GM19193 (cell line): ENCODE results near the gene STX8.

Source experiments
- POLR2A ChIP-seq: IDR thresholded peaks from 4 replicates; pipeline ENCODE4 v1.6.1; 2011; ENCODE audit not compliant: insufficient read depth, insufficient read length; ENCODE audit errors: extremely low read depth

The STX8 gene

GRCh38 chr17:9432934-9433421, 142.6 kb downstream of the STX8 start:
- no peak for TF ChIP-seq POLR2A

GRCh38 chr17:9432134-9432885, 143.3 kb downstream of the STX8 start:
- no peak for TF ChIP-seq POLR2A

GRCh38 chr17:9431620-9432019, 144.0 kb downstream of the STX8 start:
- TF ChIP-seq POLR2A, result no peak

- TF ChIP-seq POLR2A, result no peak
Measured at GRCh38 chr17:9427465-9428315, 147.9 kb downstream of the STX8 start.

GRCh38 chr17:9424071-9424640, 151.5 kb downstream of the STX8 start:
- no peak for TF ChIP-seq POLR2A

GRCh38 chr17:9421525-9421924, 154.1 kb downstream of the STX8 start:
- TF ChIP-seq POLR2A, result no peak

- TF ChIP-seq POLR2A, result no peak
Measured at GRCh38 chr17:9419932-9420453, 155.6 kb downstream of the STX8 start.

GRCh38 chr17:9414471-9414870, 161.1 kb downstream of the STX8 start:
- no peak for TF ChIP-seq POLR2A

GRCh38 chr17:9410737-9411136, 164.9 kb downstream of the STX8 start:
- TF ChIP-seq POLR2A, result no peak

- no peak for TF ChIP-seq POLR2A
Measured at GRCh38 chr17:9410301-9410700, 165.3 kb downstream of the STX8 start.

GRCh38 chr17:9409878-9410277, 165.7 kb downstream of the STX8 start:
- TF ChIP-seq POLR2A, result no peak

- TF ChIP-seq POLR2A, result no peak
Measured at GRCh38 chr17:9408868-9409829, 166.5 kb downstream of the STX8 start.

GRCh38 chr17:9408381-9408780, 167.2 kb downstream of the STX8 start:
- TF ChIP-seq POLR2A, result no peak

- no peak for TF ChIP-seq POLR2A
Measured at GRCh38 chr17:9406046-9406606, 169.5 kb downstream of the STX8 start.
